ENCODE results near the gene TFB2M.
A peak's percentile ranks its signal among the peaks of the same experiment; 100 is the strongest.

Gene TFB2M

GRCh38 chr1:246559310-246559709 lies 6.8 kb downstream of the TFB2M start:
- no peak overlapping the region for H3K27ac ChIP-seq
- TF ChIP-seq CTCF (conservative IDR thresholded peaks at IDR 0.05) (no peak), ZFX (IDR thresholded peaks at IDR 0.05) (no peak)

- H3K27ac ChIP-seq: no peak overlapping the region
- TF ChIP-seq CTCF (conservative IDR thresholded peaks at IDR 0.05) (no peak), ZFX (IDR thresholded peaks at IDR 0.05) (no peak)
These were observed 8.0 kb downstream of the TFB2M start for GRCh38 chr1:246558041-246558440.

GRCh38 chr1:246554201-246554600 lies 11.9 kb downstream of the TFB2M start:
- TF ChIP-seq ZFX (IDR thresholded peaks at IDR 0.05) (no peak), CTCF (conservative IDR thresholded peaks at IDR 0.05) (no peak)
- H3K27ac ChIP-seq: no peak overlapping the region

GRCh38 chr1:246552110-246552509 lies 14.0 kb downstream of the TFB2M start:
- peak overlapping the region; percentile 23 for H3K27ac ChIP-seq
- TF ChIP-seq ZFX (IDR thresholded peaks at IDR 0.05): no peak
- no peak for TF ChIP-seq CTCF (conservative IDR thresholded peaks at IDR 0.05)

GRCh38 chr1:246550402-246550801 lies 15.7 kb downstream of the TFB2M start:
- H3K27ac ChIP-seq: no peak overlapping the region
- TF ChIP-seq ZFX (IDR thresholded peaks at IDR 0.05): no peak
- TF ChIP-seq CTCF (conservative IDR thresholded peaks at IDR 0.05): no peak

- TF ChIP-seq CTCF (conservative IDR thresholded peaks at IDR 0.05) (no peak), ZFX (IDR thresholded peaks at IDR 0.05) (no peak)
These were observed 16.4 kb downstream of the TFB2M start for GRCh38 chr1:246549665-246550064.

GRCh38 chr1:246544001-246544400 lies 22.1 kb downstream of the TFB2M start:
- TF ChIP-seq CTCF (conservative IDR thresholded peaks at IDR 0.05) (no peak), ZFX (IDR thresholded peaks at IDR 0.05) (no peak)
- H3K27ac ChIP-seq: no peak overlapping the region

More at GRCh38 chr1:246549665-246550064, 16.4 kb downstream of the TFB2M start:
- H3K27ac ChIP-seq: no peak overlapping the region

Measured in C4-2B (cell line).